GM12875 (cell line): ENCODE data around the gene U2AF1L4.

ENCODE experiments used
- H3K4me3 ChIP-seq: one replicate; pipeline ENCODE4 v1.5.1; 2011; ENCODE audit warnings: low read depth, low read length, control low read depth
- TF ChIP-seq, protein P1 (sequence below): IDR thresholded peaks from 2 replicates; pipeline ENCODE4 v1.5.1; 2011; ENCODE audit warnings: low read depth, mild to moderate bottlenecking, control low read depth, inconsistent platforms, low read length, moderate library complexity, borderline replicate concordance; ENCODE audit not compliant: insufficient read depth

U2AF1L4 gene

DNA sequence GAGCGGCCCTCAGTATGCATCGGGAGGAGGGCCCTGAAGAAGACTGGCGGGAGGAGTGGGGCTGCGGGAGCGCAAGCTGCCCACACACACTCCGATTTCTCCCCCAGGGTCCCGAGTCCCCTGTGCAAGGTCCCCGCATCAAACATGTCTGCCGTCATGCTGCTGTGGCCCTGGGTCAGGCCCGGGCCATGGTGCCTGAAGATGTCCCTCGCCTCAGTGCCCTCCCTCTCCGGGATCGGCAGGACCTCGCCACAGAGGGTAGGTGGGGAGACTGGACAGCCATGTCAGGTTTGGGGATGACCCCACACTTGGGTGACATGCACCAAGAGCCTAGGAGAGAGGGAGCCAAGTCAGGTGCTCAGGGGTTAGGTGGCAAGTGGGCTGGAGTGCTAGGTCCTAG, 22.8 kb downstream of the U2AF1L4 start:
- no peak overlapping the region for H3K4me3 ChIP-seq
- TF ChIP-seq, protein P1, sequence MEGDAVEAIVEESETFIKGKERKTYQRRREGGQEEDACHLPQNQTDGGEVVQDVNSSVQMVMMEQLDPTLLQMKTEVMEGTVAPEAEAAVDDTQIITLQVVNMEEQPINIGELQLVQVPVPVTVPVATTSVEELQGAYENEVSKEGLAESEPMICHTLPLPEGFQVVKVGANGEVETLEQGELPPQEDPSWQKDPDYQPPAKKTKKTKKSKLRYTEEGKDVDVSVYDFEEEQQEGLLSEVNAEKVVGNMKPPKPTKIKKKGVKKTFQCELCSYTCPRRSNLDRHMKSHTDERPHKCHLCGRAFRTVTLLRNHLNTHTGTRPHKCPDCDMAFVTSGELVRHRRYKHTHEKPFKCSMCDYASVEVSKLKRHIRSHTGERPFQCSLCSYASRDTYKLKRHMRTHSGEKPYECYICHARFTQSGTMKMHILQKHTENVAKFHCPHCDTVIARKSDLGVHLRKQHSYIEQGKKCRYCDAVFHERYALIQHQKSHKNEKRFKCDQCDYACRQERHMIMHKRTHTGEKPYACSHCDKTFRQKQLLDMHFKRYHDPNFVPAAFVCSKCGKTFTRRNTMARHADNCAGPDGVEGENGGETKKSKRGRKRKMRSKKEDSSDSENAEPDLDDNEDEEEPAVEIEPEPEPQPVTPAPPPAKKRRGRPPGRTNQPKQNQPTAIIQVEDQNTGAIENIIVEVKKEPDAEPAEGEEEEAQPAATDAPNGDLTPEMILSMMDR = no peak

DNA sequence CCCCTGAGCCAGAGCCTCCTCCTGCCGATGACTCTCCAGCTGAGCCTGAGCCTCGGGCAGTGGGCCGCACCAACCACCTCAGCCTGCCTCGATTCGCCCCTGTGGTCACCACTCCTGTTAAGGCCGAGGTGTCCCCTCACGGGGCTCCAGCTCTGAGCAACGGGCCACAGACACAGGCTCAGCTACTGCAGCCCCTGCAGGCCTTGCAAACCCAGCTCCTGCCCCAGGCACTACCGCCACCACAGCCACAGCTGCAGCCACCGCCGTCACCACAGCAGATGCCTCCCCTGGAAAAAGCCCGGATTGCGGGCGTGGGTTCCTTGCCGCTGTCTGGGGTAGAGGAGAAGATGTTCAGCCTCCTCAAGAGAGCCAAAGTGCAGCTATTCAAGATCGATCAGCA, 23.8 kb downstream of the U2AF1L4 start:
- TF ChIP-seq, protein P1 = no peak
- H3K4me3 ChIP-seq = no peak overlapping the region

DNA sequence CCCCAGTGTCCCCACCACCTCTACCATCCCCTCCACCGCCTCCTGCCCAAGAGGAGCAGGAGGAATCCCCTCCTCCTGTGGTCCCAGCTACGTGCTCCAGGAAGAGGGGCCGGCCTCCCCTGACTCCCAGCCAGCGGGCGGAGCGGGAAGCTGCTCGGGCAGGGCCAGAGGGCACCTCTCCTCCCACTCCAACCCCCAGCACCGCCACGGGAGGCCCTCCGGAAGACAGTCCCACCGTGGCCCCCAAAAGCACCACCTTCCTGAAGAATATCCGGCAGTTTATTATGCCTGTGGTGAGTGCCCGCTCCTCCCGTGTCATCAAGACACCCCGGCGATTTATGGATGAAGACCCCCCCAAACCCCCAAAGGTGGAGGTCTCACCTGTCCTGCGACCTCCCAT, 24.6 kb downstream of the U2AF1L4 start:
- TF ChIP-seq, protein P1 = no peak
- no peak overlapping the region for H3K4me3 ChIP-seq

DNA sequence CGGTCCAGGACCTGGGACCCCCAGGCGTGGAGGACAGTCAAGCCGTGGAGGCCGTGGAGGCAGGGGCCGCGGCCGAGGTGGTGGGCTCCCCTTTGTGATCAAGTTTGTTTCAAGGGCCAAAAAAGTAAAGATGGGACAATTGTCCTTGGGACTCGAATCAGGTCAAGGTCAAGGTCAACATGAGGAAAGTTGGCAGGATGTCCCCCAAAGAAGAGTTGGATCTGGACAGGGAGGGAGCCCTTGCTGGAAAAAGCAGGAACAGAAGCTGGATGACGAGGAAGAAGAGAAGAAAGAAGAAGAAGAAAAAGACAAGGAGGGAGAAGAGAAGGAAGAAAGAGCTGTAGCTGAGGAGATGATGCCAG, 25.1 kb downstream of the U2AF1L4 start:
- no peak overlapping the region for H3K4me3 ChIP-seq
- TF ChIP-seq, protein P1 = no peak

DNA sequence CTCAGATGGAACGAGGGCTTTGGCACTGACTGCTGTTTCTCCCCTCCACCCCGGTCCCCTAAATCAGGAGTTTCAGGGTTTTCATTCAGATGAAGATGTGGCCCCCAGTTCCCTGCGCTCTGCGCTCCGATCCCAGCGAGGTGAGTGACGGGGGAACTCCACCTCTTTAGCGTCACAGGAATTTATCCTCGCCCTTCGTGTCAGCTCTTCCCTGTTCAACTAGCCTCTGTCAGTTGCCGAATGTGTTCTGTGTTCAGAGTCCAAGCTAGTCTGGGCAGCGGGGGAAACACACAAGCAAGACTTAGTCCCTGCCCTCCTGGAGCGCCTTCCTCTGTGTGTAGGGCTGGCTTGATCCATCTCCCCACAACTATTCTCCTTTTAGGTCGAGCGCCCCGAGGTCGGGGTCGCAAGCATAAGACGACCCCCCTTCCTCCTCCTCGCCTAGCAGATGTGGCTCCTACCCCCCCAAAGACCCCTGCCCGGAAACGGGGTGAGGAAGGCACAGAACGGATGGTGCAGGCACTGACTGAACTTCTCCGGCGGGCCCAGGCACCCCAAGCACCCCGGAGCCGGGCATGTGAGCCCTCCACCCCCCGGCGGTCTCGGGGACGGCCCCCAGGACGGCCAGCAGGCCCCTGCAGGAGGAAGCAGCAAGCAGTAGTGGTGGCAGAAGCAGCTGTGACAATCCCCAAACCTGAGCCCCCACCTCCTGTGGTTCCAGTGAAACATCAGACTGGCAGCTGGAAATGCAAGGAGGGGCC, 25.6 kb downstream of the U2AF1L4 start:
- no peak overlapping the region for H3K4me3 ChIP-seq
- TF ChIP-seq, protein P1 = no peak

DNA sequence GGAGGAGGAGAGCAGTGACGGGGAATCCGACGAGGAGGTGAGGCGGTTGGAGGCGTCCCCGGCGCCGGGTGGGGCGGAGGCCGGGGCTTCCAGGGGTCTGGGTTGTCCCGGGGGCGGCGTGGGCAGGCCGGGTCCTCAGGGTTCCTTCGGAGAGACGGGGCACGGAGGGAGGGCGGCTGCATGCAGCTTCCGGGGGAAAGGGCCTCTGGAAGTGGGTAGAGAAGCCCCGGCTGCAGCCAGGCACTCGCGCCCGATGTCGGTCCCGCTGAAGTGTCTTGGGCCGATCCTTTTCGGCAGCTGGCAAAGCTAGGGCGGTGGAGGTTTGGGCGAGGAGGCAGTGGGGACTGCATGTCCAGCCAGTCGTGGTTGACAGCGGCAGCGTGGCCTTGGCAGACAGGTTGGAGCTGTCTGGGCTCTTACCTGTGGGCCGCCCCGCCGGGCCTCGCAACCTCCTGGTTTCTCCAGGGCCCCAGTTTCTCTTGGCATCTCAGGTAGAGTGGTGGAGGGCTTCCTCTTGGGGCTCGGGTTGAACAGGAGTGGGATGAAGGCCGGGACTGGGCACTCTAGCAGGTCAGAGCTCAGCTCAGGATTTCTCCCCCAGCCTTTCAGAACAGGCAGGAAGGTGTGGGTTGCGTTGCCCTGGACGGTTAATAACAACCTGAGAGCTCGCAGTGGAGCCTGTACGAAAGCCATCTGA, 26.7 kb downstream of the U2AF1L4 start:
- peak overlapping the region; percentile 84 for H3K4me3 ChIP-seq

More for the DNA sequence above, 26.7 kb downstream of the U2AF1L4 start:
- TF ChIP-seq, protein P1 = no peak
